Ovary (tissue), 9 donors: Measurements from ENCODE around the gene LBH. TPM values are rescaled to one million over a fixed set of nuclear protein-coding genes. Genes with fewer than 3 reads are reported as not detected.

ENCODE experiments used
- DNase-seq, 5 donors: peaks; one replicate each; pipeline ENCODE4 v3.0.0-alpha.2; 2019 to 2020
- H3K27ac ChIP-seq, 2 donors: fragments of 200-600 bp; one replicate each; pipeline versions ENCODE4 v1.5.1 to v1.8.0; 2019 to 2022
- H3K27me3 ChIP-seq: fragments of 200-600 bp; one replicate; pipeline ENCODE4 v1.8.0; 2022
- H3K36me3 ChIP-seq: fragments of 200-600 bp; sonication (generic); one replicate; pipeline ENCODE4 v1.5.1; 2019
- H3K4me1 ChIP-seq: one replicate; pipeline ENCODE4 v1.8.1; 2013; ENCODE audit warnings: mild to moderate bottlenecking, moderate library complexity; ENCODE audit not compliant: insufficient read depth
- H3K4me3 ChIP-seq: fragments of 200-600 bp; sonication (generic); one replicate; pipeline ENCODE4 v1.5.1; 2017
- H3K9me3 ChIP-seq, 2 donors: fragments of 200-600 bp in 1 of 2; sonication (generic) in 1 of 2; one replicate each; pipeline versions ENCODE4 v1.5.1 to v1.8.1; 2013 to 2019; ENCODE audit warnings: mild to moderate bottlenecking in 1 of 2, moderate library complexity in 1 of 2
- EP300 ChIP-seq: sonication (generic); formaldehyde crosslinking; IDR thresholded peaks from one replicate; pipeline ENCODE4 v1.6.1; 2017; ENCODE audit warnings: antibody characterized with exemption
- POLR2A ChIP-seq: fragments of 450-650 bp; IDR thresholded peaks from one replicate; pipeline ENCODE4 v1.6.1; 2017; ENCODE audit warnings: antibody characterized with exemption, mild to moderate bottlenecking, moderate library complexity
- WGBS, 3 donors: extraction: QIAGEN DNeasy Blood & Tissue Kit in 1 of 3; methylation state at CpG; one replicate each; pipeline versions ENCODE4 v1.1.5 to v1.1.7; 2013 to 2017; 5-methylcytosine and 5-hydroxymethylcytosine counted together
- intact Hi-C, 4 donors: fragments of 100-400 bp; cut with DNase I; formaldehyde crosslinking; loops; one replicate each; pipeline versions ENCODE4 v1.11.0 to v1.15.1; 2022 to 2023
- polyA plus RNA-seq, 2 donors: library from polyadenylated mRNA; stranded (reverse); fragments of 200-250 nt in 1 of 2; fragments of 350-450 nt in 1 of 2; fragmentation: Illumina TruSeq in 1 of 2; extraction: RNeasy Lipid Tissue Mini Kit (QIAGEN cat#74804) in 1 of 2; gene quantifications; one replicate each; pipeline ENCODE4 v1.2.3, GENCODE V29; 2013 to 2014
- total RNA-seq, 7 donors: library from RNA; depleted of rRNA in 2 of 7; stranded (reverse); fragments of >200 nt in 2 of 7; fragmentation: NEBNext Ultra II Directional in 3 of 7; extraction: Animal tissue kit (Norgen Biotek cat#: 25700) in 3 of 7; gene quantifications; one replicate each; pipeline versions ENCODE4 v1.1.0 to v1.2.4, GENCODE V29; 2016 to 2023
- TF ChIP-seq, protein P1 (sequence below), 3 donors: fragments of 450-650 bp in 2 of 3; fragments of 200-600 bp in 1 of 3; IDR thresholded peaks; one replicate each; pipeline versions ENCODE4 v1.5.1 to v1.8.0; 2016 to 2022; ENCODE audit warnings: antibody characterized with exemption in 3 of 3, mild to moderate bottlenecking in 1 of 3
- donor health status: DM: no; HTN: no; CAD: no; lungs with moderate emphysema.
- donor health status: DM: no; HTN: no; CAD: no.
- donor health status: Bipolar disorder and iron deficiency.
- donor health status: DM: yes; HTN: yes; CAD: no.
- donor health status: DM: no; HTN: no; CAD: no.
- donor health status: DM: yes; HTN: yes; CAD: no.

Gene LBH
- total and polyA plus RNA-seq, 9 donors, result 50.4 to 260 (median 110) TPM

DNA sequence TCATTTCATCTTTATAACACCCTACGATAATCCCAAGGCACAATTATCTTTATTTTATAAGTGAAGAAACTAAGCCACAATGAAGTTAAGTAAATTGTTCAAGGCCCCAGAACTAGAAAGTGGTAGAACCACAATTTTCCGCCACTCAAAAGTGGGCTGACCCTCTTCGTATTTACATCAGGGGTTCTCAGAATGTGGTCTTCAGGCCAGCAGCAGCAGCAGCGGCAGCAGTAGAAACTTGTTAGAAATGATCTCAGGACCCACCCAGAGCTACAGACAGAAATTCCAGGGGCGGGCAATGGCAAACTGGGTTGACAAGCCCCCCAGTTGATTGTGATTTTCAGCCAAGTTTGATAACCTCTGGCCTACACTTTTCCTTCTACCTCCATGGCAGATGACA lies 62.8 kb downstream of the LBH start:
- no peaks in the 10 kb centered on the region for H3K27me3 ChIP-seq
- TF ChIP-seq POLR2A (no peak), EP300 (no peak)
- TF ChIP-seq, protein P1, sequence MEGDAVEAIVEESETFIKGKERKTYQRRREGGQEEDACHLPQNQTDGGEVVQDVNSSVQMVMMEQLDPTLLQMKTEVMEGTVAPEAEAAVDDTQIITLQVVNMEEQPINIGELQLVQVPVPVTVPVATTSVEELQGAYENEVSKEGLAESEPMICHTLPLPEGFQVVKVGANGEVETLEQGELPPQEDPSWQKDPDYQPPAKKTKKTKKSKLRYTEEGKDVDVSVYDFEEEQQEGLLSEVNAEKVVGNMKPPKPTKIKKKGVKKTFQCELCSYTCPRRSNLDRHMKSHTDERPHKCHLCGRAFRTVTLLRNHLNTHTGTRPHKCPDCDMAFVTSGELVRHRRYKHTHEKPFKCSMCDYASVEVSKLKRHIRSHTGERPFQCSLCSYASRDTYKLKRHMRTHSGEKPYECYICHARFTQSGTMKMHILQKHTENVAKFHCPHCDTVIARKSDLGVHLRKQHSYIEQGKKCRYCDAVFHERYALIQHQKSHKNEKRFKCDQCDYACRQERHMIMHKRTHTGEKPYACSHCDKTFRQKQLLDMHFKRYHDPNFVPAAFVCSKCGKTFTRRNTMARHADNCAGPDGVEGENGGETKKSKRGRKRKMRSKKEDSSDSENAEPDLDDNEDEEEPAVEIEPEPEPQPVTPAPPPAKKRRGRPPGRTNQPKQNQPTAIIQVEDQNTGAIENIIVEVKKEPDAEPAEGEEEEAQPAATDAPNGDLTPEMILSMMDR (IDR thresholded peaks at IDR 0.05), result no peak
- intact Hi-C loops, result no loop called here
- DNase-seq, result no peak
- H3K4me3 ChIP-seq, result no peak overlapping the region
- no peak overlapping the region for H3K27ac ChIP-seq
- no peaks in the 10 kb centered on the region for H3K4me1 ChIP-seq
- 94 to 97% (median 97%) methylated on average over 5 of the region's 5 CpGs for WGBS, 3 donors
- H3K36me3 ChIP-seq, result no peaks in the 10 kb centered on the region
- no peaks in the 10 kb centered on the region for H3K9me3 ChIP-seq

DNA sequence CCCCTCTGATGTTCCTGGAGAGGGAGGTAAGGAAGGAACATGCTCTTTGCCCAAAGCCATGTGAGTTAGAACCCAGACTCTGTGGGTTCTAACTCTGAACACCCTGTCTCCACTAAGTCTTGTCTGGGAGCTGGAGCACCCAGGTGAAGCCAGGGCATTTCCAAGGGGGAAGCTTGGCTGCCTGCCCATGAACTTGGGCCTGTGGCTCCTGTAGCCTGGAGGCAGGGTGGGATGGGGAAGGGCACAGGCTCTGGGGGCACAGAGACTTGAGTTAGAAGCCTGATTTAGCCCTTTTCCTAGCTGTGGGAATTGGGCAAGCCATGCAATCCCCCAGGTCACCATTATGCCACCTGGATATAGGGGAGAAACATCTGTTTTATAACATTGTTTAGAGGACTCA lies 65.2 kb downstream of the LBH start:
- Histone ChIP-seq H3K4me1 (peaks cover 4% of the 10 kb centered on the region), H3K36me3 (no peaks in the 10 kb centered on the region), H3K27me3 (no peaks in the 10 kb centered on the region), H3K9me3 (no peaks in the 10 kb centered on the region), H3K27ac (no peak overlapping the region), H3K4me3 (no peak overlapping the region)
- TF ChIP-seq POLR2A (no peak), EP300 (no peak)
- TF ChIP-seq, protein P1 (IDR thresholded peaks at IDR 0.05), result no peak
- intact Hi-C loops, result no loop called here
- no peak for DNase-seq

DNA sequence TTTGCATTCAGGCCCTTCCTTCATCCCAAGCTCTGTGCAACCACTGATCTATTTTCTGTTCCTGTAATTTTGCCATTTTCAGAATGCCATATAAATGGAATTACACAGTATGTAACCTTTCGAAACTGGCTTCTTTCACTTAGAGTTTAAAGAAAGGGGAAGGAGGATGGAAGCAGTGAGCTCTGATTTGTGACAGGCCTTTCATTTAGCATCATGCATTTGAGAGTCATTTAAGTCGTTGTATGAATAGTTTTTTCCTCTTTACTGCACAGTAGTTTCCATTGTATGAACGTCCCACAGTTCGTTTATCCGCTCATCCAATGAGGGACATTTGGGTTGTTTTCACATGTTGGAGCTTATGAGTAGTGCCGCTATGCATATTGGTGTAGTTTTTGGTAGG lies 67.0 kb downstream of the LBH start:
- no peaks in the 10 kb centered on the region for H3K9me3 ChIP-seq
- H3K4me1 ChIP-seq, result peaks cover 4% of the 10 kb centered on the region
- 93 to 96% (median 95%) methylated on average over 6 of the region's 6 CpGs for WGBS, 3 donors
- no peak overlapping the region for H3K27ac ChIP-seq
- DNase-seq, result no peak
- H3K36me3 ChIP-seq, result no peaks in the 10 kb centered on the region
- intact Hi-C loops, result no loop called here
- H3K4me3 ChIP-seq, result no peak overlapping the region
- TF ChIP-seq POLR2A, result no peak
- no peak for TF ChIP-seq EP300
- TF ChIP-seq, protein P1 (IDR thresholded peaks at IDR 0.05), result no peak
- H3K27me3 ChIP-seq, result no peaks in the 10 kb centered on the region

DNA sequence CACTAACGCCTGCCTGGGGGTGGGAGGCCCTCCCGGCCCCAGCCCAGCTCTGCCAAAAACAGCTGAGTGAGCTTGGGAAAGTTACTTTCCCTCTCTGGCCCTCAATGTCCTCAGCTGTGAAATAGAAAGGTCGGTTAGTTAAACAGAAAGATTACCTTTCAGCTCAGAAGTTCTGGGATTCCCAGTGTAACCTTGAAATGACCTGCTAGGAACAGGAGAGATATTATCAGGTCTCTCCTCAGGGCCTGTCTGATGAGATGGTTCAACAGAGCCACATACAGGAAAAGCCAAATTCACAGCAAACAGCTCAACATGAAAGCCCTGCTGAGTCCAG lies 68.8 kb downstream of the LBH start:
- H3K4me1 ChIP-seq, result peaks cover 4% of the 10 kb centered on the region
- intact Hi-C loops, result no loop called here
- H3K27ac ChIP-seq, result no peak overlapping the region

More for the DNA sequence above, 68.8 kb downstream of the LBH start:
- no peak for DNase-seq
- Histone ChIP-seq H3K4me3 (no peak overlapping the region), H3K9me3 (no peaks in the 10 kb centered on the region), H3K36me3 (no peaks in the 10 kb centered on the region), H3K27me3 (no peaks in the 10 kb centered on the region)
- TF ChIP-seq EP300, result no peak
- no peak for TF ChIP-seq POLR2A
- TF ChIP-seq, protein P1 (IDR thresholded peaks at IDR 0.05), result no peak
- 47 to 51% (median 50%) methylated on average over 3 of the region's 3 CpGs for WGBS, 3 donors
